Osteoblast (primary cell): ENCODE measurements around the gene ZNF320. TPM values are rescaled to one million over a fixed set of nuclear protein-coding genes. Genes with fewer than 3 reads are reported as not detected.
"Not testable (repeated sequence)": the region's sequence is repeated elsewhere in the genome, so short reads cannot be mapped to it uniquely, and the experiment has no call there.

ENCODE experiments used
- DNase-seq: peaks from one replicate; pipeline ENCODE4 v3.0.0; 2011; ENCODE audit warnings: low spot score, mixed read lengths; ENCODE audit not compliant: insufficient read length; ENCODE audit errors: missing footprints
- H2AFZ ChIP-seq: 2 replicates; pipeline ENCODE4 v1.6.0; 2011; ENCODE audit warnings: mild to moderate bottlenecking, low read length
- H3K27ac ChIP-seq: 2 replicates; pipeline ENCODE4 v1.5.1; 2011; ENCODE audit warnings: mild to moderate bottlenecking, low read depth, low read length, moderate library complexity
- H3K27me3 ChIP-seq: 2 replicates; pipeline ENCODE4 v1.6.0; 2012; ENCODE audit warnings: mild to moderate bottlenecking, control low read depth, inconsistent platforms, low read length, moderate library complexity; ENCODE audit not compliant: insufficient read depth
- H3K36me3 ChIP-seq: 2 replicates; pipeline ENCODE4 v1.5.1; 2011; ENCODE audit warnings: mild to moderate bottlenecking, low read length, control low read depth, moderate library complexity; ENCODE audit not compliant: insufficient read depth
- H3K4me1 ChIP-seq: 2 replicates; pipeline ENCODE4 v1.5.1; 2011; ENCODE audit warnings: mild to moderate bottlenecking, low read length, control low read depth, moderate library complexity; ENCODE audit not compliant: insufficient read depth
- H3K4me2 ChIP-seq: 2 replicates; pipeline ENCODE4 v1.6.0; 2011; ENCODE audit warnings: mild to moderate bottlenecking, low read length; ENCODE audit not compliant: insufficient read depth
- H3K4me3 ChIP-seq: fragments of 200-600 bp; sonication (generic); 3 replicates; pipeline ENCODE4 v1.5.1; 2012; ENCODE audit warnings: mild to moderate bottlenecking, low read length, inconsistent platforms; ENCODE audit not compliant: insufficient read depth
- H3K79me2 ChIP-seq: 2 replicates; pipeline ENCODE4 v1.6.0; 2012; ENCODE audit warnings: mild to moderate bottlenecking, low read length, control low read depth, inconsistent platforms; ENCODE audit not compliant: insufficient read depth
- H3K9me3 ChIP-seq: 2 replicates; pipeline ENCODE4 v1.5.1; 2011; ENCODE audit warnings: low read depth, low read length, control low read depth
- H4K20me1 ChIP-seq: 2 replicates; pipeline ENCODE4 v1.6.0; 2012; ENCODE audit warnings: mild to moderate bottlenecking, low read length, control low read depth; ENCODE audit not compliant: insufficient read depth
- CTCF ChIP-seq: IDR thresholded peaks from 2 replicates; pipeline ENCODE4 v1.5.1; 2011; ENCODE audit warnings: mild to moderate bottlenecking, low read depth, low read length, moderate library complexity; ENCODE audit errors: extremely low read depth
- total RNA-seq: library from RNA; depleted of rRNA; stranded (reverse); fragments of >200 nt; gene quantifications from 2 replicates; pipeline ENCODE4 v1.2.3, GENCODE V29; 2012

Gene ZNF320
- 10.0 and 11.2 TPM in 2 replicates for total RNA-seq

- no peaks in the 10 kb centered on the region for H4K20me1 ChIP-seq
- peak within 1 kb of the TSS; percentile 95 for H3K27ac ChIP-seq
- H3K9me3 ChIP-seq, result no peaks in the 10 kb centered on the region
- H3K4me3 ChIP-seq, result peak within 1 kb of the TSS; percentile 99
- peak within 1 kb of the TSS; percentile 99 for H2AFZ ChIP-seq
- TF ChIP-seq CTCF, result no peak
- H3K4me1 ChIP-seq, result peaks cover 7% of the 10 kb centered on the region
- H3K4me2 ChIP-seq, result peak within 1 kb of the TSS; percentile 95
- no peaks in the 10 kb centered on the region for H3K27me3 ChIP-seq
- H3K79me2 ChIP-seq, result peaks cover 36% of the 10 kb centered on the region
- peak; percentile 98 for DNase-seq
- H3K36me3 ChIP-seq, result peaks cover 9% of the 10 kb centered on the region
Measured at GRCh38 chr19:52897138-52897935, at the start of gene ZNF320. TSS of gene ZNF320 (minus strand) at chr19:52897635. CDS start at chr19:52890255, 7,380 bp downstream.

- H3K9me3 ChIP-seq, result peaks cover 14% of the 10 kb centered on the region
- no peaks in the 10 kb centered on the region for H3K79me2 ChIP-seq
- H3K4me2 ChIP-seq, result peak overlapping the region; percentile 67
- peaks cover 10% of the 10 kb centered on the region for H3K4me1 ChIP-seq
- H4K20me1 ChIP-seq, result no peaks in the 10 kb centered on the region
- H2AFZ ChIP-seq, result no peak overlapping the region
- no peak overlapping the region for H3K27ac ChIP-seq
- peak overlapping the region; percentile 61 for H3K4me3 ChIP-seq
- H3K36me3 ChIP-seq, result peaks cover 18% of the 10 kb centered on the region
- peak; percentile 72 for DNase-seq
- H3K27me3 ChIP-seq, result no peaks in the 10 kb centered on the region
- TF ChIP-seq CTCF, result no peak
Measured at GRCh38 chr19:52946322-52947310, 49.2 kb upstream of the ZNF320 start.

GRCh38 chr19:52945652-52946321, 48.4 kb upstream of the ZNF320 start:
- no peak for DNase-seq
- H3K36me3 ChIP-seq, result peaks cover 10% of the 10 kb centered on the region
- no peak for TF ChIP-seq CTCF
- H3K27me3 ChIP-seq, result no peaks in the 10 kb centered on the region
- H2AFZ ChIP-seq, result no peak overlapping the region
- no peaks in the 10 kb centered on the region for H3K79me2 ChIP-seq
- H4K20me1 ChIP-seq, result no peaks in the 10 kb centered on the region
- H3K27ac ChIP-seq, result no peak overlapping the region
- peaks cover 14% of the 10 kb centered on the region for H3K9me3 ChIP-seq
- H3K4me2 ChIP-seq, result peak overlapping the region; percentile 67
- H3K4me1 ChIP-seq, result peaks cover 10% of the 10 kb centered on the region
- H3K4me3 ChIP-seq, result peak overlapping the region; percentile 61

GRCh38 chr19:52944703-52945493, 47.5 kb upstream of the ZNF320 start:
- DNase-seq, H4K20me1 ChIP-seq, H3K9me3 ChIP-seq, H3K4me3 ChIP-seq, H3K4me2 ChIP-seq, H2AFZ ChIP-seq, H3K27me3 ChIP-seq, H3K27ac ChIP-seq, H3K79me2 ChIP-seq, H3K36me3 ChIP-seq: not testable (repeated sequence)
- H3K4me1 ChIP-seq, result peaks cover 10% of the 10 kb centered on the region
